HG02623 (cell line): ENCODE data around the gene NXPE1.

Source experiments
- ATAC-seq: cut with Tn5 transposase; IDR thresholded peaks from one replicate; pipeline ENCODE4 v1.9.1; 2021; ENCODE audit warnings: moderate library complexity; ENCODE audit not compliant: unreplicated experiment

The NXPE1 gene

GRCh38 chr11:114563077-114563476 is 3.4 kb upstream of the NXPE1 start:
- ATAC-seq: no peak

- ATAC-seq: no peak
Observed at GRCh38 chr11:114562166-114562916, 2.7 kb upstream of the NXPE1 start.

GRCh38 chr11:114556135-114556534 is 3.5 kb downstream of the NXPE1 start:
- ATAC-seq: no peak

GRCh38 chr11:114553642-114554041 is 6.0 kb downstream of the NXPE1 start:
- no peak for ATAC-seq

GRCh38 chr11:114551060-114551459 is 8.6 kb downstream of the NXPE1 start:
- no peak for ATAC-seq

- ATAC-seq: no peak
Observed at GRCh38 chr11:114525682-114526081, 34.0 kb downstream of the NXPE1 start.

GRCh38 chr11:114524122-114524521 is 35.6 kb downstream of the NXPE1 start:
- no peak for ATAC-seq

GRCh38 chr11:114522818-114523217 is 36.9 kb downstream of the NXPE1 start:
- ATAC-seq: no peak

- no peak for ATAC-seq
Observed at GRCh38 chr11:114511538-114511937, 48.1 kb downstream of the NXPE1 start.

GRCh38 chr11:114511079-114511478 is 48.6 kb downstream of the NXPE1 start:
- no peak for ATAC-seq

- no peak for ATAC-seq
Observed at GRCh38 chr11:114501901-114502300, 57.8 kb downstream of the NXPE1 start.

- no peak for ATAC-seq
Observed at GRCh38 chr11:114499756-114500155, 59.9 kb downstream of the NXPE1 start.

- ATAC-seq: no peak
Observed at GRCh38 chr11:114496915-114497314, 62.8 kb downstream of the NXPE1 start.

GRCh38 chr11:114483929-114484328 is 75.8 kb downstream of the NXPE1 start:
- no peak for ATAC-seq

- no peak for ATAC-seq
Observed at GRCh38 chr11:114482114-114482513, 77.6 kb downstream of the NXPE1 start.

- no peak for ATAC-seq
Observed at GRCh38 chr11:114479331-114479730, 80.3 kb downstream of the NXPE1 start.

- ATAC-seq: no peak
Observed at GRCh38 chr11:114478768-114479167, 80.9 kb downstream of the NXPE1 start.

GRCh38 chr11:114478001-114478410 is 81.7 kb downstream of the NXPE1 start:
- no peak for ATAC-seq

- ATAC-seq: no peak
Observed at GRCh38 chr11:114472661-114473060, 87.0 kb downstream of the NXPE1 start.
